ENCODE results near the gene MRPL16.

DNA sequence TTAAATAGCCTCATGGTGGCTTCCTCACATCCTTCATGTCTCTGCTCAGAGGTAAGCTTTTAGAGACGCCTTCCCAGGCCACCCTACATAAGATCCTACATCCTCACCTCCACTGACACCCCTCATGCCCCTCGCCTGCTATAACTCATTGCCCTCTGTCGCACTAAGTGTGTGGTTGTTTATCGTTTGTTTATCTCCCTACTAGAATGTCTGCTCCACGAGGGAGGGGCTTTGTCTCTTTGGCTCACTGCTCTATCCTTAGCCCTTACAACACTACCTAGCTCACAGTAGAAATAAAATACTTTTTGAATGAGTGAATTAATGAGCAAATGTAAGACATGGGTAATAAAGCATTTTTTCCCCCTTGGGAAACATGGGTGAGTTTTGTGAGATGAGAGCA, 36.0 kb upstream of the MRPL16 start:
- TF ChIP-seq CTCF (IDR thresholded peaks at IDR 0.05; ENCODE audit: insufficient read depth, low read length, poor library complexity, severe bottlenecking), result no peak
- no peak for TF ChIP-seq EZH2phosphoT487 (conservative IDR thresholded peaks at IDR 0.05; ENCODE audit: low read length)
